Neural progenitor cell (in vitro differentiated cells): Measurements from ENCODE around the gene SPTB. TPM values are rescaled to one million over a fixed set of nuclear protein-coding genes. Genes with fewer than 3 reads are reported as not detected.

Experiments used
- DNase-seq: peaks from one replicate; pipeline ENCODE4 v3.0.0-alpha.2; 2016; ENCODE audit warnings: low spot score
- H2AFZ ChIP-seq: fragments of 200-600 bp; sonication (generic); replicated peaks from 2 replicates; pipeline ENCODE4 v1.6.1; 2016; ENCODE audit warnings: antibody characterized with exemption
- H3F3A ChIP-seq: fragments of 200-600 bp; sonication (generic); 2 replicates; pipeline ENCODE4 v1.6.1; 2016; ENCODE audit warnings: antibody characterized with exemption, low read depth
- H3K27ac ChIP-seq: fragments of 200-600 bp; sonication (generic); 2 replicates; pipeline ENCODE4 v1.5.1; 2016; ENCODE audit warnings: mild to moderate bottlenecking
- H3K27me3 ChIP-seq: fragments of 200-600 bp; sonication (generic); 2 replicates; pipeline ENCODE4 v1.6.1; 2016; ENCODE audit warnings: mild to moderate bottlenecking, moderate library complexity
- H3K36me3 ChIP-seq: fragments of 200-600 bp; sonication (generic); 2 replicates; pipeline ENCODE4 v1.5.1; 2016
- H3K4me1 ChIP-seq: fragments of 200-600 bp; sonication (generic); 2 replicates; pipeline ENCODE4 v1.6.1; 2016; ENCODE audit warnings: mixed run types
- H3K4me2 ChIP-seq: fragments of 200-600 bp; sonication (generic); 2 replicates; pipeline ENCODE4 v1.6.1; 2016
- H3K4me3 ChIP-seq: fragments of 200-600 bp; sonication (generic); 2 replicates; pipeline ENCODE4 v1.5.1; 2016
- H3K79me2 ChIP-seq: fragments of 200-600 bp; sonication (generic); 2 replicates; pipeline ENCODE4 v1.6.1; 2016; ENCODE audit warnings: low read depth
- H3K9ac ChIP-seq: fragments of 200-600 bp; sonication (generic); 2 replicates; pipeline ENCODE4 v1.6.1; 2016
- H3K9me3 ChIP-seq: fragments of 200-600 bp; sonication (generic); 2 replicates; pipeline ENCODE4 v1.5.1; 2016; ENCODE audit warnings: low read depth
- H4K20me1 ChIP-seq: fragments of 200-600 bp; sonication (generic); 2 replicates; pipeline ENCODE4 v1.6.1; 2016; ENCODE audit warnings: low read depth
- H3K27ac Mint-ChIP-seq: 3 replicates; pipeline ENCODE4 v1.8.0; 2021; ENCODE audit warnings: mixed read lengths
- H3K27me3 Mint-ChIP-seq: 2 replicates; pipeline ENCODE4 v1.8.0; 2022; ENCODE audit warnings: low read depth, mild to moderate bottlenecking, inconsistent platforms, moderate library complexity, mixed read lengths; ENCODE audit not compliant: insufficient read depth
- H3K36me3 Mint-ChIP-seq: 3 replicates; pipeline ENCODE4 v1.8.0; 2021; ENCODE audit warnings: mixed read lengths
- H3K4me1 Mint-ChIP-seq: 3 replicates; pipeline ENCODE4 v1.8.0; 2021; ENCODE audit warnings: mixed read lengths
- H3K4me3 Mint-ChIP-seq: 3 replicates; pipeline ENCODE4 v1.8.0; 2021; ENCODE audit warnings: mild to moderate bottlenecking, moderate library complexity, mixed read lengths
- H3K9me3 Mint-ChIP-seq: 3 replicates; pipeline ENCODE4 v1.8.0; 2020; ENCODE audit warnings: mixed read lengths
- EZH2 ChIP-seq: fragments of 200-600 bp; sonication (generic); IDR thresholded peaks from 2 replicates; pipeline ENCODE4 v1.6.1; 2017; ENCODE audit warnings: antibody characterized with exemption, mild to moderate bottlenecking, moderate library complexity
- EZH2phosphoT487 ChIP-seq: fragments of 200-600 bp; sonication (generic); IDR thresholded peaks from 2 replicates; pipeline ENCODE4 v1.6.1; 2017; ENCODE audit warnings: antibody characterized with exemption
- total RNA-seq: library from RNA; depleted of rRNA; stranded (reverse); fragments of >200 nt; gene quantifications from 2 replicates; pipeline ENCODE4 v1.2.3, GENCODE V29; 2015; ENCODE audit warnings: low replicate concordance
- TF ChIP-seq, protein P1 (sequence below): fragments of 200-600 bp; sonication (generic); IDR thresholded peaks from 2 replicates; pipeline ENCODE4 v1.5.1; 2017; ENCODE audit warnings: antibody characterized with exemption, mild to moderate bottlenecking

Gene SPTB
- total RNA-seq, 1 donor from 2014 or later = 0.09 TPM

DNA sequence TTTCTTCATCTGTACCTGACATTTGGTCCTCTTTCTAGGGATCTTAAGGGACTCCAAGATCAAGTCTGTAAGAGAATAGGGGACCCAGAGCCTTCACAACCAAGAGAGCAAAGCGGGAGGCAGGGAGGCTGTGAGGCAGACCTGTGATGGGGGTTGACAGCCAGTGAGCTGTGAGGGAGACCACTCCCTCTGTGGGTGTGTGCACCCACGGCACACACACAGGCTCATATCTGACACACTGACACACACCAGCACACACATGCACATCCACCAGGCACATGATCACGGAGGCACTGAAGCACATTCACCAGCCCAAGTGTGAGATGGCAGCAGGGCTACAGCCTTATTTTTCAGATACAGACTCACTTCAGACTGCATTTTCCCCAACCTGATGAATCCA lies 55.2 kb downstream of the SPTB start:
- no peak overlapping the region for H3K4me2 ChIP-seq
- H3K9me3 ChIP-seq = no peaks in the 10 kb centered on the region
- TF ChIP-seq EZH2 (no peak), EZH2phosphoT487 (no peak)
- TF ChIP-seq, protein P1, sequence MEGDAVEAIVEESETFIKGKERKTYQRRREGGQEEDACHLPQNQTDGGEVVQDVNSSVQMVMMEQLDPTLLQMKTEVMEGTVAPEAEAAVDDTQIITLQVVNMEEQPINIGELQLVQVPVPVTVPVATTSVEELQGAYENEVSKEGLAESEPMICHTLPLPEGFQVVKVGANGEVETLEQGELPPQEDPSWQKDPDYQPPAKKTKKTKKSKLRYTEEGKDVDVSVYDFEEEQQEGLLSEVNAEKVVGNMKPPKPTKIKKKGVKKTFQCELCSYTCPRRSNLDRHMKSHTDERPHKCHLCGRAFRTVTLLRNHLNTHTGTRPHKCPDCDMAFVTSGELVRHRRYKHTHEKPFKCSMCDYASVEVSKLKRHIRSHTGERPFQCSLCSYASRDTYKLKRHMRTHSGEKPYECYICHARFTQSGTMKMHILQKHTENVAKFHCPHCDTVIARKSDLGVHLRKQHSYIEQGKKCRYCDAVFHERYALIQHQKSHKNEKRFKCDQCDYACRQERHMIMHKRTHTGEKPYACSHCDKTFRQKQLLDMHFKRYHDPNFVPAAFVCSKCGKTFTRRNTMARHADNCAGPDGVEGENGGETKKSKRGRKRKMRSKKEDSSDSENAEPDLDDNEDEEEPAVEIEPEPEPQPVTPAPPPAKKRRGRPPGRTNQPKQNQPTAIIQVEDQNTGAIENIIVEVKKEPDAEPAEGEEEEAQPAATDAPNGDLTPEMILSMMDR = no peak
- H3K79me2 ChIP-seq = no peaks in the 10 kb centered on the region
- no peaks in the 10 kb centered on the region for H3K4me1 ChIP-seq
- no peak overlapping the region for H3K27ac ChIP-seq
- no peak overlapping the region for H3K4me3 ChIP-seq
- H3K27me3 ChIP-seq = peaks cover 8% of the 10 kb centered on the region
- H3K9ac ChIP-seq = no peak overlapping the region
- peaks cover 14% of the 10 kb centered on the region for H3K4me1 Mint-ChIP-seq
- H3K4me3 Mint-ChIP-seq = no peak overlapping the region
- no peak for DNase-seq
- H3K27ac Mint-ChIP-seq = no peak overlapping the region
- no peaks in the 10 kb centered on the region for H3K9me3 Mint-ChIP-seq
- no peak overlapping the region for H2AFZ ChIP-seq
- peaks cover 24% of the 10 kb centered on the region for H3K27me3 Mint-ChIP-seq
- H3F3A ChIP-seq = no peaks in the 10 kb centered on the region
- H3K36me3 ChIP-seq = no peaks in the 10 kb centered on the region
- H4K20me1 ChIP-seq = no peaks in the 10 kb centered on the region
- H3K36me3 Mint-ChIP-seq = no peaks in the 10 kb centered on the region

DNA sequence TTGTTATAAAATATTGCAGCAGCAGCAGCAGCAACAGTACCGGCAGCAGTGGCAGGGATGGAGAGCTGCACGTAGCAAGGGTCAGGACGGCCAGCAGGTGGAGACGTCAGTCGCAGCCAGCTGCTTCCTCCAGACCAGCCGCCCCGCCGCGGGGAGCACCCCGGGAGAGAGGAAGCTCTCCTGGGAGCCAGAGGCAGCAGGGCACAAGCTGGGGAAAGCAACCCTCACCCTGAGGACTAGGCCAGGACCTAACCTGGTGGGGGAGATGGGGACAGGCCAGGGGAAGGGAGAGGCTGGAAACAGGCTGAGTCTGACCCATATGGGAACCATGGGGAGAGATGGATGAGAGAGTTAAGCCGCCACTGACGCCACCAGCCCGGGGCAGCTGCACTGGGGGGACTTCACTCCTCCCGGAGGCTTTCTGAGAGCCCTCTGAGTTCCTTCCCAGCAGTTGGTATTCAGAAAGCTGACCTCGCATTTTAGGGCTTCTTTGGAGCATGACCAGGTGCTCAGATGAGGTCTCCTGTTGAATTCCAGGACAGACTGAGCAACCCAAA lies 56.3 kb downstream of the SPTB start:
- no peak overlapping the region for H3K4me3 ChIP-seq
- Mint-ChIP-seq H3K27me3 (peaks cover 24% of the 10 kb centered on the region), H3K9me3 (no peaks in the 10 kb centered on the region), H3K36me3 (no peaks in the 10 kb centered on the region), H3K27ac (no peak overlapping the region), H3K4me1 (peaks cover 14% of the 10 kb centered on the region), H3K4me3 (no peak overlapping the region)
- H3K27ac ChIP-seq = no peak overlapping the region
- H3F3A ChIP-seq = no peaks in the 10 kb centered on the region
- H3K4me2 ChIP-seq = peak overlapping the region; percentile 58
- H3K79me2 ChIP-seq = no peaks in the 10 kb centered on the region
- no peaks in the 10 kb centered on the region for H4K20me1 ChIP-seq
- H3K36me3 ChIP-seq = no peaks in the 10 kb centered on the region
- H2AFZ ChIP-seq = peak overlapping the region; percentile 96
- no peaks in the 10 kb centered on the region for H3K4me1 ChIP-seq
- DNase-seq = peak; percentile 86
- no peaks in the 10 kb centered on the region for H3K9me3 ChIP-seq
- TF ChIP-seq EZH2 = no peak
- TF ChIP-seq, protein P1 = peak; percentile 88
- peaks cover 8% of the 10 kb centered on the region for H3K27me3 ChIP-seq
- no peak overlapping the region for H3K9ac ChIP-seq

DNA sequence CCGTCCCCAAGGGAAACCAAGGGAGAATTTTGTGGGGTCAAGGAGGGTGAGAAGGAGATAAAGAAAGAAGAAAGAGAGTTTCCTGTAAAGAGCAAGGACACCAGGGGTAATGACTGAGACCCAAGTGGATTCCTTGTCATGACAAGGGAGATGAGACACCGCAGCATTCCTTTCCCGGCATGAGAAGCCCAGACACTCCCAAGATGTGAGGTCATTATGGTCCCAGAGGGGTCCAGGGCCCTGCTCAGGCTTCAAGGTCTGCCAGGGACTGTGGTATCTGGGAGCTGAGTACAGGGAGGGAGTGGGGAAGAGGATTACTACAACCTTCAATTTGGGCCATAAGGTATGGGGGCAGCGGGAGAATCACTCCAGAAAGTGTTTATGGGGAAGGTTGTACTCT lies 58.1 kb downstream of the SPTB start:
- H3K4me3 Mint-ChIP-seq = no peak overlapping the region
- H3K79me2 ChIP-seq = no peaks in the 10 kb centered on the region
- peaks cover 16% of the 10 kb centered on the region for H3K4me1 Mint-ChIP-seq
- no peak overlapping the region for H3K4me2 ChIP-seq
- TF ChIP-seq EZH2 (no peak), EZH2phosphoT487 (no peak)
- TF ChIP-seq, protein P1 = no peak
- no peaks in the 10 kb centered on the region for H3K36me3 ChIP-seq
- H3K9me3 Mint-ChIP-seq = no peaks in the 10 kb centered on the region
- H3K4me1 ChIP-seq = no peaks in the 10 kb centered on the region
- no peaks in the 10 kb centered on the region for H4K20me1 ChIP-seq
- peaks cover 20% of the 10 kb centered on the region for H3K27me3 Mint-ChIP-seq
- no peaks in the 10 kb centered on the region for H3K9me3 ChIP-seq
- no peak overlapping the region for H3K4me3 ChIP-seq
- peaks cover 8% of the 10 kb centered on the region for H3K27me3 ChIP-seq
- no peak overlapping the region for H2AFZ ChIP-seq
- no peak overlapping the region for H3K9ac ChIP-seq
- H3K27ac ChIP-seq = no peak overlapping the region
- H3K27ac Mint-ChIP-seq = no peak overlapping the region
- no peak for DNase-seq
- H3F3A ChIP-seq = no peaks in the 10 kb centered on the region
- no peaks in the 10 kb centered on the region for H3K36me3 Mint-ChIP-seq
